Glutamatergic neuron (in vitro differentiated cells): ENCODE results near the gene NTHL1. TPM values are rescaled to one million over a fixed set of nuclear protein-coding genes. Genes with fewer than 3 reads are reported as not detected.
A peak's percentile ranks its signal among the peaks of the same experiment; 100 is the strongest.

ENCODE experiments used
- DNase-seq: peaks from one replicate; pipeline ENCODE4 v3.0.0; 2022
- H3K27ac Mint-ChIP-seq: one replicate; pipeline ENCODE4 v1.8.0; 2020; ENCODE audit warnings: mild to moderate bottlenecking, mixed read lengths, inconsistent platforms; ENCODE audit not compliant: unreplicated experiment
- H3K27me3 Mint-ChIP-seq: one replicate; pipeline ENCODE4 v1.8.0; 2020; ENCODE audit warnings: mild to moderate bottlenecking, moderate library complexity, mixed read lengths, inconsistent platforms; ENCODE audit not compliant: unreplicated experiment
- H3K36me3 Mint-ChIP-seq: one replicate; pipeline ENCODE4 v1.8.0; 2020; ENCODE audit warnings: mild to moderate bottlenecking, mixed read lengths, inconsistent platforms; ENCODE audit not compliant: unreplicated experiment
- H3K4me1 Mint-ChIP-seq: one replicate; pipeline ENCODE4 v1.8.0; 2020; ENCODE audit warnings: mild to moderate bottlenecking, low read depth, mixed read lengths, inconsistent platforms; ENCODE audit not compliant: unreplicated experiment
- H3K4me3 Mint-ChIP-seq: one replicate; pipeline ENCODE4 v1.8.0; 2020; ENCODE audit warnings: mild to moderate bottlenecking, mixed read lengths, inconsistent platforms; ENCODE audit not compliant: unreplicated experiment
- H3K9me3 Mint-ChIP-seq: one replicate; pipeline ENCODE4 v1.8.0; 2020; ENCODE audit warnings: mild to moderate bottlenecking, moderate library complexity, mixed read lengths, inconsistent platforms; ENCODE audit not compliant: unreplicated experiment
- CTCF ChIP-seq: fragments of 200-600 bp; sonication (generic); IDR thresholded peaks from one replicate; pipeline ENCODE4 v1.5.0; 2021; ENCODE audit not compliant: partially characterized antibody, unreplicated experiment
- total RNA-seq: library from RNA; stranded (reverse); fragmentation: NEBNext Ultra II Directional; extraction: Animal tissue kit (Norgen Biotek cat#: 25700); gene quantifications from one replicate; pipeline ENCODE4 v1.2.1, GENCODE V29; 2021; ENCODE audit not compliant: unreplicated experiment

The NTHL1 gene
- total RNA-seq, 1 donor from 2014 or later, result 194 TPM

GRCh38 chr16:2028620-2029220 is 18.9 kb downstream of the NTHL1 start:
- TF ChIP-seq CTCF, result no peak
- Mint-ChIP-seq H3K4me3 (no peak overlapping the region), H3K4me1 (peaks cover 4% of the 10 kb centered on the region), H3K27ac (no peak overlapping the region), H3K27me3 (peaks cover 12% of the 10 kb centered on the region), H3K36me3 (no peaks in the 10 kb centered on the region), H3K9me3 (peaks cover 6% of the 10 kb centered on the region)
- DNase-seq, result no peak

GRCh38 chr16:2028146-2028545 is 19.5 kb downstream of the NTHL1 start:
- Mint-ChIP-seq H3K4me1 (peaks cover 4% of the 10 kb centered on the region), H3K4me3 (peak overlapping the region; percentile 86), H3K27me3 (peaks cover 12% of the 10 kb centered on the region)

GRCh38 chr16:2027024-2028010 is 20.3 kb downstream of the NTHL1 start:
- H3K36me3 Mint-ChIP-seq, result no peaks in the 10 kb centered on the region
- peaks cover 12% of the 10 kb centered on the region for H3K27me3 Mint-ChIP-seq
- DNase-seq, result peak; percentile 48
- H3K4me1 Mint-ChIP-seq, result peaks cover 6% of the 10 kb centered on the region
- peaks cover 9% of the 10 kb centered on the region for H3K9me3 Mint-ChIP-seq
- peak overlapping the region; percentile 52 for H3K27ac Mint-ChIP-seq
- no peak for TF ChIP-seq CTCF
- H3K4me3 Mint-ChIP-seq, result peak overlapping the region; percentile 86

More at GRCh38 chr16:2028146-2028545, 19.5 kb downstream of the NTHL1 start:
- Mint-ChIP-seq H3K9me3 (peaks cover 7% of the 10 kb centered on the region), H3K36me3 (no peaks in the 10 kb centered on the region), H3K27ac (no peak overlapping the region)
- TF ChIP-seq CTCF, result no peak
- DNase-seq, result no peak

GRCh38 chr16:2026461-2027023 is 21.1 kb downstream of the NTHL1 start, which contains the start of gene NHERF2:
Gene NHERF2 (plus strand): TSS chr16:2026902. CDS start chr16:2027006, 104 bp downstream.
- H3K9me3 Mint-ChIP-seq, result peaks cover 10% of the 10 kb centered on the region
- H3K27ac Mint-ChIP-seq, result peak within 1 kb of the TSS; percentile 52
- peaks cover 12% of the 10 kb centered on the region for H3K27me3 Mint-ChIP-seq
- DNase-seq, result no peak
- H3K36me3 Mint-ChIP-seq, result no peaks in the 10 kb centered on the region
- H3K4me1 Mint-ChIP-seq, result peaks cover 6% of the 10 kb centered on the region
- peak within 1 kb of the TSS; percentile 86 for H3K4me3 Mint-ChIP-seq
- TF ChIP-seq CTCF, result no peak
